ENCODE measurements around the gene SNN. TPM values are rescaled to one million over a fixed set of nuclear protein-coding genes. Genes with fewer than 3 reads are reported as not detected.

The SNN gene
- total RNA-seq, 8 experiments from 2014 or later = 3.4 to 99.4 (median 35.5) TPM

GRCh38 chr16:11706180-11706742 lies 38.0 kb downstream of the SNN start:
- in situ Hi-C loops (cut with MboI; ENCODE audit: low pct_unique_long_range_greater_than_20kb in 2 of 9, low sequenced_read_pairs in 9 of 9, unreplicated experiment in 9 of 9) = loop anchor here in 2 of 9 experiments (25.0 kb wide), 2 partner anchors 294 to 319 kb away; no protein-coding TSS in a partner anchor
- Histone ChIP-seq H3K4me1 (replicated peaks in 1 of 2) (no peaks in the 10 kb centered on the region), H3K27ac (no peak overlapping the region), H3K4me3 (no peak overlapping the region)
- WGBS, 10 experiments = 78 to 100% (median 89%) methylated on average over 2 to 3 of the region's 5 CpGs; no CpG with 5 or more reads in 6 of the 10 experiments
- peak in 3 of 8 experiments; percentile 25 to 70 (median 29) for ATAC-seq (replicated peaks in 6 of 8)

- H3K27ac ChIP-seq = no peak overlapping the region
- in situ Hi-C loops (cut with MboI; ENCODE audit: low pct_unique_long_range_greater_than_20kb in 2 of 9, low sequenced_read_pairs in 9 of 9, unreplicated experiment in 9 of 9) = loop anchor here in 2 of 9 experiments (25.0 kb wide), 2 partner anchors 295 to 320 kb away; no protein-coding TSS in a partner anchor
- no peak overlapping the region for H3K4me3 ChIP-seq
- 86 to 100% (median 95%) methylated on average over 1 to 4 of the region's 4 CpGs; no CpG with 5 or more reads in 1 of the 10 experiments for WGBS, 10 experiments
- no peaks in the 10 kb centered on the region for H3K4me1 ChIP-seq (replicated peaks in 1 of 2)
- no peak for ATAC-seq (replicated peaks in 6 of 8)
Measured at GRCh38 chr16:11707679-11708197, 39.5 kb downstream of the SNN start.

GRCh38 chr16:11708421-11708820 lies 40.2 kb downstream of the SNN start:
- ATAC-seq (replicated peaks in 6 of 8) = no peak
- Histone ChIP-seq H3K4me3 (no peak overlapping the region), H3K4me1 (replicated peaks in 1 of 2) (no peaks in the 10 kb centered on the region), H3K27ac (no peak overlapping the region)
- in situ Hi-C loops (cut with MboI; ENCODE audit: low pct_unique_long_range_greater_than_20kb in 2 of 9, low sequenced_read_pairs in 9 of 9, unreplicated experiment in 9 of 9) = loop anchor here in 2 of 9 experiments (25.0 kb wide), 2 partner anchors 296 to 321 kb away; no protein-coding TSS in a partner anchor
- 29 to 100% (median 100%) methylated on average over 1 of the region's 1 CpG; no CpG with 5 or more reads in 4 of the 10 experiments for WGBS, 10 experiments

- no peaks in the 10 kb centered on the region for H3K4me1 ChIP-seq (replicated peaks in 1 of 2)
- ATAC-seq (replicated peaks in 6 of 8) = no peak
- 67 to 100% (median 100%) methylated on average over 1 to 4 of the region's 4 CpGs for WGBS, 10 experiments
- in situ Hi-C loops (cut with MboI; ENCODE audit: low pct_unique_long_range_greater_than_20kb in 2 of 9, low sequenced_read_pairs in 9 of 9, unreplicated experiment in 9 of 9) = loop anchor here in 3 of 9 experiments (10.0 to 25.0 kb wide), 4 partner anchors 299 to 747 kb away; no protein-coding TSS in a partner anchor
- H3K4me3 ChIP-seq = no peak overlapping the region
- H3K27ac ChIP-seq = no peak overlapping the region
Measured at GRCh38 chr16:11711662-11712061, 43.4 kb downstream of the SNN start.

- in situ Hi-C loops (cut with MboI; ENCODE audit: low pct_unique_long_range_greater_than_20kb in 2 of 9, low sequenced_read_pairs in 9 of 9, unreplicated experiment in 9 of 9) = loop anchor here in 3 of 9 experiments (10.0 to 25.0 kb wide), 4 partner anchors 300 to 747 kb away; no protein-coding TSS in a partner anchor
- no peak for ATAC-seq (replicated peaks in 6 of 8)
- Histone ChIP-seq H3K4me3 (no peak overlapping the region), H3K4me1 (replicated peaks in 1 of 2) (no peaks in the 10 kb centered on the region), H3K27ac (no peak overlapping the region)
- 75 to 100% (median 100%) methylated on average over 1 to 3 of the region's 3 CpGs; no CpG with 5 or more reads in 4 of the 10 experiments for WGBS, 10 experiments
Measured at GRCh38 chr16:11712122-11712521, 43.9 kb downstream of the SNN start.

- no peak overlapping the region for H3K27ac ChIP-seq
- 87 to 100% (median 96%) methylated on average over 2 to 7 of the region's 8 CpGs for WGBS, 10 experiments
- no peak overlapping the region for H3K4me3 ChIP-seq
- ATAC-seq (replicated peaks in 6 of 8) = no peak
- in situ Hi-C loops (cut with MboI; ENCODE audit: low pct_unique_long_range_greater_than_20kb in 2 of 9, low sequenced_read_pairs in 9 of 9, unreplicated experiment in 9 of 9) = loop anchor here in 3 of 9 experiments (10.0 to 25.0 kb wide), 4 partner anchors 303 to 751 kb away; no protein-coding TSS in a partner anchor
- H3K4me1 ChIP-seq (replicated peaks in 1 of 2) = no peaks in the 10 kb centered on the region
Measured at GRCh38 chr16:11715246-11715947, 47.1 kb downstream of the SNN start.

GRCh38 chr16:11716336-11716735 lies 48.1 kb downstream of the SNN start:
- H3K27ac ChIP-seq = no peak overlapping the region
- no peaks in the 10 kb centered on the region for H3K4me1 ChIP-seq (replicated peaks in 1 of 2)
- in situ Hi-C loops (cut with MboI; ENCODE audit: low pct_unique_long_range_greater_than_20kb in 2 of 9, low sequenced_read_pairs in 9 of 9, unreplicated experiment in 9 of 9) = loop anchor here in 3 of 9 experiments (10.0 to 25.0 kb wide), 4 partner anchors 304 to 752 kb away; no protein-coding TSS in a partner anchor
- no peak for ATAC-seq (replicated peaks in 6 of 8)
- H3K4me3 ChIP-seq = no peak overlapping the region

- Histone ChIP-seq H3K4me3 (no peak overlapping the region), H3K4me1 (replicated peaks in 1 of 2) (no peaks in the 10 kb centered on the region), H3K27ac (no peak overlapping the region)
- in situ Hi-C loops (cut with MboI; ENCODE audit: low pct_unique_long_range_greater_than_20kb in 2 of 9, low sequenced_read_pairs in 9 of 9, unreplicated experiment in 9 of 9) = loop anchor here in 3 of 9 experiments (10.0 to 25.0 kb wide), 4 partner anchors 306 to 753 kb away; no protein-coding TSS in a partner anchor
- WGBS, 10 experiments = 40 to 100% (median 73%) methylated on average over 1 to 5 of the region's 5 CpGs; no CpG with 5 or more reads in 4 of the 10 experiments
- ATAC-seq (replicated peaks in 6 of 8) = no peak
Measured at GRCh38 chr16:11717811-11718210, 49.6 kb downstream of the SNN start.

GRCh38 chr16:11719171-11719570 lies 50.9 kb downstream of the SNN start:
- no peak overlapping the region for H3K27ac ChIP-seq
- H3K4me1 ChIP-seq (replicated peaks in 1 of 2) = no peaks in the 10 kb centered on the region
- in situ Hi-C loops (cut with MboI; ENCODE audit: low pct_unique_long_range_greater_than_20kb in 2 of 9, low sequenced_read_pairs in 9 of 9, unreplicated experiment in 9 of 9) = loop anchor here in 3 of 9 experiments (10.0 to 25.0 kb wide), 4 partner anchors 307 to 754 kb away; no protein-coding TSS in a partner anchor
- ATAC-seq (replicated peaks in 6 of 8) = no peak
- no peak overlapping the region for H3K4me3 ChIP-seq

GRCh38 chr16:11719762-11720161 lies 51.5 kb downstream of the SNN start:
- in situ Hi-C loops (cut with MboI; ENCODE audit: low pct_unique_long_range_greater_than_20kb in 2 of 9, low sequenced_read_pairs in 9 of 9, unreplicated experiment in 9 of 9) = loop anchor here in 3 of 9 experiments (10.0 to 25.0 kb wide), 4 partner anchors 307 to 755 kb away; no protein-coding TSS in a partner anchor
- WGBS, 10 experiments = 80 to 100% (median 100%) methylated on average over 1 to 4 of the region's 4 CpGs

GRCh38 chr16:11721781-11722467 lies 53.7 kb downstream of the SNN start:
- no peak for ATAC-seq (replicated peaks in 6 of 8)
- Histone ChIP-seq H3K4me3 (no peak overlapping the region), H3K4me1 (replicated peaks in 1 of 2) (no peaks in the 10 kb centered on the region), H3K27ac (no peak overlapping the region)
- WGBS, 10 experiments = 88 to 100% (median 94%) methylated on average over 1 to 4 of the region's 4 CpGs; no CpG with 5 or more reads in 1 of the 10 experiments
- in situ Hi-C loops (cut with MboI; ENCODE audit: low pct_unique_long_range_greater_than_20kb in 2 of 9, low sequenced_read_pairs in 9 of 9, unreplicated experiment in 9 of 9) = loop anchor here in 2 of 9 experiments (25.0 kb wide), 2 partner anchors 310 to 335 kb away; no protein-coding TSS in a partner anchor

More at GRCh38 chr16:11719762-11720161, 51.5 kb downstream of the SNN start:
- Histone ChIP-seq H3K27ac (no peak overlapping the region), H3K4me3 (no peak overlapping the region), H3K4me1 (replicated peaks in 1 of 2) (no peaks in the 10 kb centered on the region)
- peak in 1 of 8 experiments; percentile 64 for ATAC-seq (replicated peaks in 6 of 8)

GRCh38 chr16:11722468-11722808 lies 54.2 kb downstream of the SNN start:
- no peaks in the 10 kb centered on the region for H3K4me1 ChIP-seq (replicated peaks in 1 of 2)
- H3K27ac ChIP-seq = no peak overlapping the region
- in situ Hi-C loops (cut with MboI; ENCODE audit: low pct_unique_long_range_greater_than_20kb in 2 of 9, low sequenced_read_pairs in 9 of 9, unreplicated experiment in 9 of 9) = loop anchor here in 2 of 9 experiments (25.0 kb wide), 2 partner anchors 310 to 335 kb away; no protein-coding TSS in a partner anchor
- WGBS, 10 experiments = 57 to 95% (median 81%) methylated on average over 1 to 3 of the region's 3 CpGs
- no peak for ATAC-seq (replicated peaks in 6 of 8)
- no peak overlapping the region for H3K4me3 ChIP-seq
